Fibroblast of pulmonary artery (primary cell): ENCODE results near the gene TTF2.

Experiments used
- DNase-seq: peaks from one replicate; pipeline ENCODE4 v3.0.0-alpha.2; 2010; ENCODE audit warnings: low read depth
- H3K4me3 ChIP-seq: replicated peaks from 2 replicates; pipeline ENCODE4 v1.5.1; 2011; ENCODE audit warnings: low read depth, mild to moderate bottlenecking, control low read depth, low read length, moderate library complexity
- CTCF ChIP-seq: IDR thresholded peaks from 2 replicates; pipeline ENCODE4 v1.5.1; 2011; ENCODE audit warnings: mild to moderate bottlenecking, control low read depth, low read length, inconsistent platforms; ENCODE audit errors: missing control alignments

Gene TTF2

GRCh38 chr1:117054068-117054467 lies 6.1 kb upstream of the TTF2 start:
- TF ChIP-seq CTCF, result no peak
- no peak overlapping the region for H3K4me3 ChIP-seq
- no peak for DNase-seq

- DNase-seq, result no peak
- H3K4me3 ChIP-seq, result no peak overlapping the region
Measured at GRCh38 chr1:117058810-117059209, 1.3 kb upstream of the TTF2 start.

GRCh38 chr1:117059334-117059677 lies 820 bp upstream of the TTF2 start:
- no peak for TF ChIP-seq CTCF
- no peak for DNase-seq
- H3K4me3 ChIP-seq, result peak overlapping the region; percentile 87

More at GRCh38 chr1:117058810-117059209, 1.3 kb upstream of the TTF2 start:
- no peak for TF ChIP-seq CTCF

GRCh38 chr1:117060441-117061317 lies 553 bp downstream of the TTF2 start:
- DNase-seq, result peak; percentile 55
- H3K4me3 ChIP-seq, result peak overlapping the region; percentile 87
- no peak for TF ChIP-seq CTCF

GRCh38 chr1:117061986-117062415 lies 1.9 kb downstream of the TTF2 start:
- TF ChIP-seq CTCF, result no peak
- no peak overlapping the region for H3K4me3 ChIP-seq
- DNase-seq, result peak; percentile 82

GRCh38 chr1:117066367-117066766 lies 6.2 kb downstream of the TTF2 start:
- DNase-seq, result no peak
- H3K4me3 ChIP-seq, result no peak overlapping the region
- no peak for TF ChIP-seq CTCF
